GM12875 (cell line): Measurements from ENCODE around the gene LMNTD2.
"Not testable (repeated sequence)": the region's sequence is repeated elsewhere in the genome, so short reads cannot be mapped to it uniquely, and the experiment has no call there.

ENCODE experiments used
- H3K4me3 ChIP-seq: one replicate; pipeline ENCODE4 v1.5.1; 2011; ENCODE audit warnings: low read depth, low read length, control low read depth
- TF ChIP-seq, protein P1 (sequence below): IDR thresholded peaks from 2 replicates; pipeline ENCODE4 v1.5.1; 2011; ENCODE audit warnings: low read depth, mild to moderate bottlenecking, control low read depth, inconsistent platforms, low read length, moderate library complexity, borderline replicate concordance; ENCODE audit not compliant: insufficient read depth

LMNTD2 gene

GRCh38 chr11:577611-577894 is 17.0 kb upstream of the LMNTD2 start:
- TF ChIP-seq, protein P1, sequence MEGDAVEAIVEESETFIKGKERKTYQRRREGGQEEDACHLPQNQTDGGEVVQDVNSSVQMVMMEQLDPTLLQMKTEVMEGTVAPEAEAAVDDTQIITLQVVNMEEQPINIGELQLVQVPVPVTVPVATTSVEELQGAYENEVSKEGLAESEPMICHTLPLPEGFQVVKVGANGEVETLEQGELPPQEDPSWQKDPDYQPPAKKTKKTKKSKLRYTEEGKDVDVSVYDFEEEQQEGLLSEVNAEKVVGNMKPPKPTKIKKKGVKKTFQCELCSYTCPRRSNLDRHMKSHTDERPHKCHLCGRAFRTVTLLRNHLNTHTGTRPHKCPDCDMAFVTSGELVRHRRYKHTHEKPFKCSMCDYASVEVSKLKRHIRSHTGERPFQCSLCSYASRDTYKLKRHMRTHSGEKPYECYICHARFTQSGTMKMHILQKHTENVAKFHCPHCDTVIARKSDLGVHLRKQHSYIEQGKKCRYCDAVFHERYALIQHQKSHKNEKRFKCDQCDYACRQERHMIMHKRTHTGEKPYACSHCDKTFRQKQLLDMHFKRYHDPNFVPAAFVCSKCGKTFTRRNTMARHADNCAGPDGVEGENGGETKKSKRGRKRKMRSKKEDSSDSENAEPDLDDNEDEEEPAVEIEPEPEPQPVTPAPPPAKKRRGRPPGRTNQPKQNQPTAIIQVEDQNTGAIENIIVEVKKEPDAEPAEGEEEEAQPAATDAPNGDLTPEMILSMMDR = no peak
- peak overlapping the region; percentile 95 for H3K4me3 ChIP-seq

DNA sequence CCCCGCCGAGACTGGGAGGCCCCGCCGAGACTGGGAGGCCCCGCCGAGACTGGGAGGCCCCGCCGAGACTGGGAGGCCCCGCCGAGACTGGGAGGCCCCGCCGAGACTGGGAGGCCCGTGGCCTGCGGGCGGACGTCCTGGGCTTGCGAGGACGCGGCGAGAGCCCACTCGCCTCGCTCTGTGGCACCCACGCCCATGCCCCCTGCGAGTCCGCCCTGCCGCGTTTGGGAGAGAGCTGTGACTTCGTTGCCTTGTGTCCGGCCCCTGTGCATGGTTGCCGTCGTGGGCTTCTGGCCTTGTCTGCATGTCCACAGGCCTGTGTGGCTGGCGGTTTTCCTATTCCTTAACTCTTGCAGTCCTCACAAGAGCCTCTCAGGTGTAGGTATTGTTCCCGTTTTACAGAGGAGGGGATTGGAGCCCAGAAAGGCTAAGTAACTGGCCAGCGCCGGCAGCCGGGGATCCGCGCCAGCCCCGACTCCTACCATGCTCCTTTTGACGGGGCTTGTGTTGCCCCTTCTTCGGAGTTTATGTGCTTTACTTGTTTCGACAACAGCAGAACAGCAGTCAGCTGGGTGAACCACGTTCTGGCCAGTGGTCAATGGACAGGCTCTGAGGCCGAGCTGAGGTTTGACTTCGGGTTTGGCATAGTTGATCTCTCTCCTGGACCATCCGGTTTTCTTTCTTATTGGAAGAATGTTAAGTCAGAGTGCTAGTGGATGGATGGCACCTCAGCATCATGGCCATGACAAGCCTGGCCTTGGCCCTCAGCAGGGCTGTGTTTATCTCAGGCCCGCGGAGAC is 16.5 kb upstream of the LMNTD2 start:
- H3K4me3 ChIP-seq = peak overlapping the region; percentile 95
- TF ChIP-seq, protein P1 = no peak

DNA sequence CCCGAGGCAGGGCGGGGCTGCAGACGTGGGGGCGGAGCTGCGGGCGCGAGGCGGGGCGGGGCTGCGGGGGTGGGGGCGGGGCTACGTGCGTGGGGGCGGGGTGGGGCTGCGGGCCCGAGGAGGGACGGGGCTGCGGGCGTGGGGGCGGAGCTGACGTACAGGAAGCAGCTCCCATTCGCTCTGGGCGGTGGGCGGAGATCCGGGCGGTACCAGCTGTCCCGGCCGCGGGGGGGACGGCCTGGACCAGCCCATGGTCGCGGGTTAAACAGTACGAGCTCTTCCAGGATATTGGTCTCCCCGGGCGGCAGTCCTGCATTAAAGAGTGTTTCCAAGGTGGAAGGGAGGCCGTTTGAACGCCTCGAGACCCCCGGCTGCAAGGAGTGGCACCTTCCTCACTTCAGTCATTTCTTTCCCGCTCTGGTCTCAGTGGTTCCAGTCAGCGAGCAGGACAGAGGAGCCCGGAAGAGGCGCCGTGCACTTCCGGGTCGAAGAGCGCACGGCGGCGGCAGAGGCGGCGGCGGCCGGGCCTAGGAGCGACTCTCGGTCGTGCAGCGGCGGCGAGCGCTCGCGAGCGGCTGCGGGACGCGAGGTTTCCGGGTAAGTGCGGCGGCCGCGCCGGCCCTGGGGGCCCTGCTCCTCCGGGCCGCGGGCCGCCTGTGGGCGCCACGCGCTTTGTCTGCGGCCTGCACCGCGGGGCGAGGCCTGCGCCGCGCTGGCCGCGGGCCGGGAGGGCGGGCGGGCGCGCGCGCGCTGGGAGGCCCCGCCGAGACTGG is 15.6 kb upstream of the LMNTD2 start, which contains the start of gene PHRF1:
PHRF1 (plus strand) TSS at position 475 of the 773 bp plus-strand sequence. CDS start 5,043 bp downstream, outside the sequence.
- H3K4me3 ChIP-seq = peak within 1 kb of the TSS; percentile 95
- TF ChIP-seq, protein P1 = no peak

GRCh38 chr11:575313-575995 is 14.9 kb upstream of the LMNTD2 start:
- TF ChIP-seq, protein P1 = no peak
- peak overlapping the region; percentile 61 for H3K4me3 ChIP-seq

DNA sequence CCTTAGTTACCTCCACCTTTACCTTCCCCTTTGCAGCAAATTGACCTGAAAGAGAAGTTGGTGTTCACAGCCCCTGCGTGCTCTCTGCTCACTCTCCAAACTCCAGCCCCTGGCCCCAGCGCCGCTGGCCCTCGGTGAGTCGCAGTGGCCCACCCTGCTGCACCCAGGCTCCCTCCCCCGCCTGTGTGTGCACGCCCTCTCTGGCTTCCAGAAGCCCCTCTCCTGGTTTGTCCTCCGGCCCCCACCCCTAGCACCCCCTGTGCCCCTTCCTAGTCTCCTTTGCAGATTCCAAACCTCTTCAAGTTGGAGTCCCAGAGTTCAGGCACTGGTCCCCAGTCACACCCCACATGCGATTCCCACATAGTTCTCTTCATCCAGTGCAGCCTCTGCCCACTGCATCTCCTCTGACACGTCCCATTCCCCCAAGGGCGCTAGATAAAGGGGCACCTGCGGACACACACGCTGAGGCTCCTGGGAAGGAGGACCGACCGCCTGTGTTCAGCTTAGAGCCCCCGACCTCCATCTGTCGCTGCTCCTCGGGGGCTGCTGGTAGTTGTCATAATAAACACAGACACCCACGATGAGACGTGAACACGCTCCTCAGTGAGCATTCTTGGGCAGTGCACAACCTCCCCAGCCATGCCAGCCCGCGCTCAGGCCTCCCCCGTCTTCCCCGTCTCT is 14.2 kb upstream of the LMNTD2 start:
- TF ChIP-seq, protein P1 = no peak
- H3K4me3 ChIP-seq = peak overlapping the region; percentile 61

GRCh38 chr11:574031-574570 is 13.6 kb upstream of the LMNTD2 start:
- H3K4me3 ChIP-seq = not testable (repeated sequence)
